ENCODE measurements around the gene DOCK9. TPM values are rescaled to one million over a fixed set of nuclear protein-coding genes. Genes with fewer than 3 reads are reported as not detected.

Gene DOCK9
- total RNA-seq, 6 experiments from 2014 or later, result 16.5 to 24.3 (median 18.1) TPM

DNA sequence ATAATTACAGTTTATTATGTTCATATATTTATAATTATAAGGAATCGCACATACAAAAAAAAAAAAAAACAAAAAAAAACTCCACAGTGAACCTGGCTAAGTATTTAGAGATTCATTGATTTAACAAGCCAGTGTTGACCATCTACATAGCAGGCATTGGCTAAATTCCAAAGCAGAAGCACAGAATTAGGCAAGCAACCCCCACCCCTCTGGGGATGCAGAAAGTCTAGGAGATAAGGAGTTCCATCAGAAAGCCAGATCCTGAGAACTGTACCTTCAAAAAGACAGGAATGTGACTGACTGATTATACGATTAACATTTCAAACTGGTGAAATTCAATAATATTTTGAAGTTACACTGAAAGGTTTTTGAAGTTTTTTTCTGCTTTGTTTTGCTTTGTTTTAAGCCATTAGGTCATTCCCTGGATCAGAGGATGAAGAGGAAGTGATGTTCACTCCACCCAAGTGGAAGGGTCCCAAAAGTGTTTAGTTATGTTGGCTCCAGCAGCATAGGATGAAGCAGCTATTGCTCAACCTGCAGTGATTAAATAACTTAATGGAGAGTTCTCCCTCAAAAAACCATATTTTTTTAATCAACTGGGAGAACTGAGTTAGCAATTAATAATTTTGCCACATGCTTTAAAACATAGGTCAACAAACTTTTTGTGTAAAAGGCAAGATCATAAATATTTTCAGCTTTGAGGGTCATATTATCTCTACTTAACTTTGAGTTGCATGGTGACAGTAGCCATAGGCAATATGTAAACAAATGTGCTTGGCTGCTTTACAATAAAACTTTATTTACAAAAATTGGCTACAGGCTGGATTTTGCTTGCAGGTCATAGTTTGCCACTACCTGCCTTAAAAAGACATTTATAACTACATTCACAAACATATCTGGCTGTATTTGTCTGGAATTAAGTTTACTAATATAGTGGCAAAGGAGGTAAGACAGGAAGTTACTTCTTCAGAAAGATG lies 49.6 kb downstream of the DOCK9 start:
- no peaks in the 10 kb centered on the region for H3K4me1 ChIP-seq
- 70% methylated on average over 2 of the region's 2 CpGs for WGBS (ENCODE audit: insufficient coverage, low coverage, low lambda C conversion rate, missing lambda C conversion rate)
- H3K4me3 ChIP-seq, result no peak overlapping the region
- H3K27ac ChIP-seq, result no peak overlapping the region
- TF ChIP-seq POLR2A (IDR thresholded peaks at IDR 0.05), result no peak
- TF ChIP-seq, protein P1, sequence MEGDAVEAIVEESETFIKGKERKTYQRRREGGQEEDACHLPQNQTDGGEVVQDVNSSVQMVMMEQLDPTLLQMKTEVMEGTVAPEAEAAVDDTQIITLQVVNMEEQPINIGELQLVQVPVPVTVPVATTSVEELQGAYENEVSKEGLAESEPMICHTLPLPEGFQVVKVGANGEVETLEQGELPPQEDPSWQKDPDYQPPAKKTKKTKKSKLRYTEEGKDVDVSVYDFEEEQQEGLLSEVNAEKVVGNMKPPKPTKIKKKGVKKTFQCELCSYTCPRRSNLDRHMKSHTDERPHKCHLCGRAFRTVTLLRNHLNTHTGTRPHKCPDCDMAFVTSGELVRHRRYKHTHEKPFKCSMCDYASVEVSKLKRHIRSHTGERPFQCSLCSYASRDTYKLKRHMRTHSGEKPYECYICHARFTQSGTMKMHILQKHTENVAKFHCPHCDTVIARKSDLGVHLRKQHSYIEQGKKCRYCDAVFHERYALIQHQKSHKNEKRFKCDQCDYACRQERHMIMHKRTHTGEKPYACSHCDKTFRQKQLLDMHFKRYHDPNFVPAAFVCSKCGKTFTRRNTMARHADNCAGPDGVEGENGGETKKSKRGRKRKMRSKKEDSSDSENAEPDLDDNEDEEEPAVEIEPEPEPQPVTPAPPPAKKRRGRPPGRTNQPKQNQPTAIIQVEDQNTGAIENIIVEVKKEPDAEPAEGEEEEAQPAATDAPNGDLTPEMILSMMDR (IDR thresholded peaks at IDR 0.05), result no peak
- peaks cover 0 to 4% (median 0%) of the 10 kb centered on the region in 4 donors for H3K9me3 ChIP-seq
- ATAC-seq, result peak in 1 of 4 donors; percentile 53
- H3K27me3 ChIP-seq, result no peaks in the 10 kb centered on the region
- intact Hi-C loops (cut with DNase I), result no loop called here
- DNase-seq, result no peak
- H3K36me3 ChIP-seq, result no peaks in the 10 kb centered on the region

DNA sequence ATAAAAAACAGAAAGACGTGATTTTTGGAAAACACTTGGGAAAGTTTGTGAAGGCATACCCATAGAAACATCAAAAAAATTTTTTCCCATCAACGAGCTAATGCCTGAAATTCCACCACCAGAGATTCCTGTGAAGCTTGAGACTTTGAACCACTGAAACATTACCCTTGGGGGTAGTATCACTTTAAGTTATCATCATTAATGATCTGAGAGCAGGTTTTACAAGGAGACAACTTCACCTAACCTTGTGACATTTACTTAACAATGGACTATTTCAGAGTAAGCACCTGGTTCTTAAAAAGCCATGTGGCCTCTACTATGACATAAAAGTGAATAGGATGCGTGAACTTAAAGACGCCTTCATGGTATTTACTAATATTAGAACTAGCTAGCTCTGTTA lies 51.9 kb downstream of the DOCK9 start:
- Histone ChIP-seq H3K27me3 (no peaks in the 10 kb centered on the region), H3K27ac (no peak overlapping the region), H3K9me3 (no peaks in the 10 kb centered on the region), H3K4me3 (no peak overlapping the region), H3K4me1 (no peaks in the 10 kb centered on the region), H3K36me3 (no peaks in the 10 kb centered on the region)
- DNase-seq, result no peak
- WGBS (ENCODE audit: insufficient coverage, low coverage, low lambda C conversion rate, missing lambda C conversion rate), result 81% methylated on average over 4 of the region's 4 CpGs
- intact Hi-C loops (cut with DNase I), result no loop called here
- TF ChIP-seq POLR2A (IDR thresholded peaks at IDR 0.05), result no peak
- TF ChIP-seq, protein P1 (IDR thresholded peaks at IDR 0.05), result no peak
- ATAC-seq, result no peak

DNA sequence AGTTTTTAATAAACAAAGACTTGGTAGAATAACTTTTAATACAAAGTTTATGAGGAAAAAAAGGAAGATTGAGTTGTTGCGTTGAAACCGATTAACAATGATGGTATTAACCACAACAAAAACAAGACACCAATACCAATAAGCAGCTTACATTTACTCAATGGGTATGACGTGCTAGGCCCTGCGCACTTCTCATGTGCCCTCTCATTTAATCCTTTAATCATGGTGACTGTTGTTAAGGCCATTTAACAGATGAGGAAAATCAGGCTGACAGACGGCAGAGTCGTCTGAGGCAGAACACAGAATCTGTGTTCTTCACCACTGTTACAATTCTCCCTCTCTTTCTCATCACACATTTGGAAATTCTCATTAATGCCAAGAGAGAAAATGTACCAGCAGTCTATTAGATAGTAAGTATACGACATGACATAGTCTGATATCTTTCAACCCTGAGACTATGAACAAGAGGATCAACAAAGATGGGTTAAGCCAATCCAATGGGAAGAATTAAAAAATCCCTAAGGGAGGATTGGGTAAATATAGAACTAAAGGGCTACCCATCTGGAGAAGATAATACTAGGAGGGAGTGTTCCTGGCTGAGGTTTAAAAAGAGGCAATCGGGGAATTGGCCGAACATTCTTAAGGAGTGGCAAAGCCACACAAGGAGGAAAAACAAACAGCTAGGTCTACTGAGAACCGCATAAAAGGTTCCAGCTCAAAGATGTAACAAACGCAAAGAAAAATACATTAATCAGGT lies 54.0 kb downstream of the DOCK9 start:
- intact Hi-C loops (cut with DNase I), result no loop called here
- Histone ChIP-seq H3K4me1 (no peaks in the 10 kb centered on the region), H3K36me3 (peaks cover 0 to 2% (median 0%) of the 10 kb centered on the region in 4 donors), H3K4me3 (no peak overlapping the region), H3K27me3 (no peaks in the 10 kb centered on the region), H3K27ac (no peak overlapping the region), H3K9me3 (no peaks in the 10 kb centered on the region)
- DNase-seq (no peak), ATAC-seq (no peak)
- 88% methylated on average over 11 of the region's 11 CpGs for WGBS (ENCODE audit: insufficient coverage, low coverage, low lambda C conversion rate, missing lambda C conversion rate)
- TF ChIP-seq, protein P1 (IDR thresholded peaks at IDR 0.05), result no peak
- no peak for TF ChIP-seq POLR2A (IDR thresholded peaks at IDR 0.05)

DNA sequence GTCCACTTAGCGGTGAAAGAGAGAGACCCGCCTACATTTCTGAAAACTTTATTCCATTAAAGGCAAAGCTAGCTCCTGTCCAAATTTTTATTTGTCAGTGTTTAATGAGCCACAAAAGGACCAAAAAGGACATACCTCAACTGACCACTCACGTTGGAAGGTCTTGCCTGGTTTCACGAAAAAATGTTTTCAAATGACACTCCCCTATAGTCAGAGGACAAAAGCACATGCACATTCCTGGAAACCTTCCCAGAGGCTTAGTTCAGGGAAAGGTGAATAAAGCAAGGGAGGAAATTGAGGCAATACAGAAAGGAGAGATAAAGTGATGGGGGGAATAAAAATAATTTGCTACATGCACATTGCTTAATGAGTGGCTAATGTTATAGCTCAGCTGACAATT lies 55.6 kb downstream of the DOCK9 start:
- TF ChIP-seq, protein P1 (IDR thresholded peaks at IDR 0.05), result no peak
- TF ChIP-seq POLR2A (IDR thresholded peaks at IDR 0.05), result no peak
- Histone ChIP-seq H3K27me3 (no peaks in the 10 kb centered on the region), H3K27ac (no peak overlapping the region), H3K9me3 (no peaks in the 10 kb centered on the region), H3K4me3 (no peak overlapping the region), H3K4me1 (peaks cover 0 to 2% (median under 1%) of the 10 kb centered on the region in 4 donors), H3K36me3 (peaks cover 0 to 2% (median 0%) of the 10 kb centered on the region in 4 donors)
- WGBS (ENCODE audit: insufficient coverage, low coverage, low lambda C conversion rate, missing lambda C conversion rate), result 84% methylated on average over 4 of the region's 4 CpGs
- ATAC-seq, result no peak
- no peak for DNase-seq
- intact Hi-C loops (cut with DNase I), result no loop called here

Data from right lobe of liver (tissue), 6 donors.